SK-N-SH treated with all-trans-retinoic acid at 6 μM for 48 hours (cell line): Measurements from ENCODE around the gene FBXO31.

ENCODE experiments used
- OSR1 ChIP-seq: fragments of 250-450 bp; sonication (Bioruptor Pico); IDR thresholded peaks from 2 replicates; pipeline ENCODE4 v1.8.0; 2022; ENCODE audit warnings: moderate library complexity, mild to moderate bottlenecking, inconsistent platforms
- PATZ1 ChIP-seq: fragments of 250-450 bp; sonication (Bioruptor Pico); IDR thresholded peaks from 2 replicates; pipeline ENCODE4 v1.8.0; 2020; ENCODE audit warnings: mild to moderate bottlenecking, moderate library complexity, borderline replicate concordance
- TOX ChIP-seq: fragments of 250-450 bp; sonication (Bioruptor Pico); IDR thresholded peaks from 2 replicates; pipeline ENCODE4 v1.8.0; 2021; ENCODE audit warnings: mild to moderate bottlenecking, moderate library complexity, borderline replicate concordance
- ZC3H10 ChIP-seq: fragments of 250-450 bp; sonication (Bioruptor Pico); IDR thresholded peaks from 2 replicates; pipeline ENCODE4 v1.5.1; 2021; ENCODE audit warnings: mild to moderate bottlenecking, moderate library complexity

DNA sequence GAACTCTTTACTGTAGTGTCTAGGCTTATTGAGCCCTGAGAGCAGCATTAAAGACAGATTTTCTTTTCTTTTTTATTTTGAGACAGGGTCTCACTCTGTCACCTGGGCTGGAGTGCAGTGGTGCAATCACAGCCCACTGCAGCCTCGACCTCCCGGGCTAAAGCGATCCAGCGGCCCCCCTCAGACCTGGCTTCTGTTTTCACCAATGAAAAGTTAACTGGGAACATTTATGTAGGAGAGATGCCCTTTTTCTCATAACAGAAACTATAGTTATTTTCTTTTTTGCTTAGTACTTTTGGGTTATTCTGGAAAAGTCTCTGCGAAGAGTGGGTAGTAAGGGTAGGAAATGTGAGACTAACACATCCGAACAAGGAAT is 10.1 kb upstream of the FBXO31 start:
- no peak for TF ChIP-seq PATZ1
- TF ChIP-seq OSR1, result no peak
- TF ChIP-seq ZC3H10 (CRISPR knock-in tag), result no peak
- no peak for TF ChIP-seq TOX (CRISPR knock-in tag)
